CD14-positive monocyte (primary cell): ENCODE results near the gene SLC10A7. TPM values are rescaled to one million over a fixed set of nuclear protein-coding genes. Genes with fewer than 3 reads are reported as not detected.

Source experiments
- DNase-seq, 3 donors: peaks; one replicate each; pipeline ENCODE4 v3.0.0-alpha.2; 2011 to 2022
- H2AFZ ChIP-seq: 2 replicates; pipeline ENCODE4 v1.6.0; 2012; ENCODE audit warnings: mild to moderate bottlenecking, low read depth, low read length, inconsistent platforms; ENCODE audit not compliant: insufficient read depth, poor library complexity, severe bottlenecking
- H3K27ac ChIP-seq, 2 donors: 1 replicate in 1 of 2; 2 replicates in 1 of 2; pipeline ENCODE4 v1.5.1; 2012 to 2013; ENCODE audit warnings: low read length in 2 of 2, control low read depth in 1 of 2, inconsistent platforms in 1 of 2, low read depth in 1 of 2, mild to moderate bottlenecking in 1 of 2
- H3K27me3 ChIP-seq, 2 donors: one replicate each; pipeline versions ENCODE4 v1.6.0 to v1.6.1; 2011 to 2013; ENCODE audit warnings: low read length in 2 of 2; ENCODE audit not compliant: control insufficient read depth in 2 of 2, insufficient read depth in 2 of 2
- H3K36me3 ChIP-seq, 2 donors: replicated peaks in 1 of 2; 1 replicate in 1 of 2; 2 replicates in 1 of 2; pipeline versions ENCODE4 v1.5.1 to v1.6.1; 2012 to 2013; ENCODE audit warnings: low read length in 2 of 2, control low read depth in 1 of 2, inconsistent platforms in 1 of 2, mild to moderate bottlenecking in 1 of 2; ENCODE audit not compliant: insufficient read depth in 2 of 2, control insufficient read depth in 1 of 2
- H3K4me1 ChIP-seq, 2 donors: 1 replicate in 1 of 2; 2 replicates in 1 of 2; pipeline versions ENCODE4 v1.5.1 to v1.6.1; 2012 to 2013; ENCODE audit warnings: low read length in 2 of 2, control low read depth in 1 of 2, inconsistent platforms in 1 of 2, mild to moderate bottlenecking in 1 of 2, moderate library complexity in 1 of 2; ENCODE audit not compliant: insufficient read depth in 2 of 2, control insufficient read depth in 1 of 2
- H3K4me2 ChIP-seq: replicated peaks from 2 replicates; pipeline ENCODE3; 2012; ENCODE audit warnings: low read length, moderate library complexity, mild to moderate bottlenecking; ENCODE audit not compliant: poor library complexity, severe bottlenecking; ENCODE audit errors: extremely low read depth
- H3K4me3 ChIP-seq, 3 experiments: fragments of 200-600 bp in 1 of 3; sonication (generic) in 1 of 3; replicated peaks in 1 of 3; 1 replicate in 2 of 3; 2 replicates in 1 of 3; pipeline ENCODE4 v1.5.1; 2011 to 2013; ENCODE audit warnings: low read length in 3 of 3, mild to moderate bottlenecking in 3 of 3, control low read depth in 2 of 3, low read depth in 2 of 3, inconsistent platforms in 1 of 3, moderate library complexity in 1 of 3
- H3K79me2 ChIP-seq: 2 replicates; pipeline ENCODE4 v1.6.0; 2012; ENCODE audit warnings: mild to moderate bottlenecking, control low read depth, inconsistent platforms, low read length, moderate library complexity; ENCODE audit not compliant: insufficient read depth
- H3K9ac ChIP-seq: 2 replicates; pipeline ENCODE4 v1.6.0; 2017; ENCODE audit warnings: low read length, mild to moderate bottlenecking; ENCODE audit not compliant: insufficient read depth, poor library complexity, severe bottlenecking
- H3K9me3 ChIP-seq, 2 donors: replicated peaks in 1 of 2; 1 replicate in 1 of 2; 2 replicates in 1 of 2; pipeline versions ENCODE4 v1.5.1 to v1.6.1; 2012 to 2013; ENCODE audit warnings: low read length in 2 of 2, control low read depth in 1 of 2; ENCODE audit not compliant: control insufficient read depth in 1 of 2, insufficient read depth in 1 of 2
- H4K20me1 ChIP-seq: 2 replicates; pipeline ENCODE4 v1.6.0; 2012; ENCODE audit warnings: mild to moderate bottlenecking, low read length, control low read depth, moderate library complexity; ENCODE audit not compliant: insufficient read depth
- H3K27ac Mint-ChIP-seq, 7 donors: one replicate each; pipeline ENCODE4 v1.8.0; 2020; ENCODE audit warnings: mild to moderate bottlenecking in 7 of 7, mixed read lengths in 7 of 7, moderate library complexity in 6 of 7, inconsistent platforms in 2 of 7
- H3K27me3 Mint-ChIP-seq, 3 donors: one replicate each; pipeline ENCODE4 v1.8.0; 2021 to 2022; ENCODE audit warnings: low read depth in 3 of 3, mild to moderate bottlenecking in 3 of 3, mixed read lengths in 3 of 3, moderate library complexity in 3 of 3, inconsistent platforms in 1 of 3
- H3K36me3 Mint-ChIP-seq, 2 donors: one replicate each; pipeline ENCODE4 v1.8.0; 2020; ENCODE audit warnings: mixed read lengths in 2 of 2, inconsistent platforms in 1 of 2, mild to moderate bottlenecking in 1 of 2
- H3K4me1 Mint-ChIP-seq: one replicate; pipeline ENCODE4 v1.8.0; 2020; ENCODE audit warnings: mild to moderate bottlenecking, mixed read lengths
- H3K4me3 Mint-ChIP-seq, 2 donors: one replicate each; pipeline ENCODE4 v1.8.0; 2020; ENCODE audit warnings: mild to moderate bottlenecking in 2 of 2, mixed read lengths in 2 of 2, moderate library complexity in 1 of 2
- H3K9me3 Mint-ChIP-seq, 7 donors: one replicate each; pipeline ENCODE4 v1.8.0; 2020 to 2022; ENCODE audit warnings: mixed read lengths in 7 of 7, mild to moderate bottlenecking in 6 of 7, moderate library complexity in 6 of 7, inconsistent platforms in 2 of 7
- WGBS: methylation state at CpG from one replicate; pipeline ENCODE4 v1.1.5; 2013; ENCODE audit warnings: missing lambda C conversion rate; ENCODE audit not compliant: insufficient coverage; 5-methylcytosine and 5-hydroxymethylcytosine counted together
- intact Hi-C, 2 donors: fragments of 100-400 bp; cut with micrococcal nuclease; formaldehyde crosslinking; loops; one replicate each; pipeline versions ENCODE4 v1.15.0 to v1.15.1; 2023
- polyA plus RNA-seq, 3 donors: library from polyadenylated mRNA; depleted of rRNA in 1 of 3; unstranded in 2 of 3; stranded (reverse) in 1 of 3; fragments of 300-500 nt in 2 of 3; fragments of >200 nt in 1 of 3; fragmentation: Illumina TruSeq in 2 of 3; gene quantifications; 1 replicate in 2 of 3; 2 replicates in 1 of 3; pipeline ENCODE4 v1.2.3, GENCODE V29; 2012 to 2021
- TF ChIP-seq, protein P1 (sequence below): fragments of 200-600 bp; IDR thresholded peaks from one replicate; pipeline ENCODE4 v1.8.0; 2022; ENCODE audit warnings: antibody characterized with exemption, mild to moderate bottlenecking

Gene SLC10A7
- polyA plus RNA-seq, 3 donors, result 6.6 to 8.3 (median 6.8) TPM

GRCh38 chr4:146458594-146458993, 63.1 kb downstream of the SLC10A7 start:
- H3K27me3 ChIP-seq, result no peaks in the 10 kb centered on the region
- no peaks in the 10 kb centered on the region for H4K20me1 ChIP-seq
- no peaks in the 10 kb centered on the region for H3K4me1 ChIP-seq
- H3K9me3 ChIP-seq, result no peaks in the 10 kb centered on the region
- no peak overlapping the region for H3K4me3 ChIP-seq
- Mint-ChIP-seq H3K4me1 (peaks cover 5% of the 10 kb centered on the region), H3K4me3 (no peak overlapping the region), H3K36me3 (no peaks in the 10 kb centered on the region), H3K27me3 (peaks cover 0 to 1% (median 0%) of the 10 kb centered on the region in 3 donors), H3K9me3 (no peaks in the 10 kb centered on the region), H3K27ac (peak overlapping the region in 2 of 7 donors; percentile 8 to 38)
- no peak overlapping the region for H3K9ac ChIP-seq
- no peak overlapping the region for H3K27ac ChIP-seq
- H3K4me2 ChIP-seq, result no peak overlapping the region
- WGBS, result no CpG with 5 or more reads among the region's 1 CpG
- peak; percentile 1 to 37 (median 5) for DNase-seq
- H3K79me2 ChIP-seq, result no peaks in the 10 kb centered on the region
- no peak overlapping the region for H2AFZ ChIP-seq
- intact Hi-C loops, result no loop called here
- TF ChIP-seq, protein P1, sequence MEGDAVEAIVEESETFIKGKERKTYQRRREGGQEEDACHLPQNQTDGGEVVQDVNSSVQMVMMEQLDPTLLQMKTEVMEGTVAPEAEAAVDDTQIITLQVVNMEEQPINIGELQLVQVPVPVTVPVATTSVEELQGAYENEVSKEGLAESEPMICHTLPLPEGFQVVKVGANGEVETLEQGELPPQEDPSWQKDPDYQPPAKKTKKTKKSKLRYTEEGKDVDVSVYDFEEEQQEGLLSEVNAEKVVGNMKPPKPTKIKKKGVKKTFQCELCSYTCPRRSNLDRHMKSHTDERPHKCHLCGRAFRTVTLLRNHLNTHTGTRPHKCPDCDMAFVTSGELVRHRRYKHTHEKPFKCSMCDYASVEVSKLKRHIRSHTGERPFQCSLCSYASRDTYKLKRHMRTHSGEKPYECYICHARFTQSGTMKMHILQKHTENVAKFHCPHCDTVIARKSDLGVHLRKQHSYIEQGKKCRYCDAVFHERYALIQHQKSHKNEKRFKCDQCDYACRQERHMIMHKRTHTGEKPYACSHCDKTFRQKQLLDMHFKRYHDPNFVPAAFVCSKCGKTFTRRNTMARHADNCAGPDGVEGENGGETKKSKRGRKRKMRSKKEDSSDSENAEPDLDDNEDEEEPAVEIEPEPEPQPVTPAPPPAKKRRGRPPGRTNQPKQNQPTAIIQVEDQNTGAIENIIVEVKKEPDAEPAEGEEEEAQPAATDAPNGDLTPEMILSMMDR, result no peak
- H3K36me3 ChIP-seq, result no peaks in the 10 kb centered on the region

- Mint-ChIP-seq H3K4me3 (no peak overlapping the region), H3K36me3 (no peaks in the 10 kb centered on the region), H3K27ac (no peak overlapping the region), H3K4me1 (peaks cover 8% of the 10 kb centered on the region), H3K27me3 (peaks cover 0 to 1% (median 0%) of the 10 kb centered on the region in 3 donors), H3K9me3 (peaks cover 0 to 2% (median 0%) of the 10 kb centered on the region in 7 donors)
- intact Hi-C loops, result no loop called here
- Histone ChIP-seq H3K27ac (no peak overlapping the region), H3K4me3 (no peak overlapping the region), H3K36me3 (no peaks in the 10 kb centered on the region), H3K9me3 (no peaks in the 10 kb centered on the region), H3K4me1 (no peaks in the 10 kb centered on the region), H3K79me2 (no peaks in the 10 kb centered on the region), H2AFZ (no peak overlapping the region), H4K20me1 (no peaks in the 10 kb centered on the region), H3K27me3 (no peaks in the 10 kb centered on the region), H3K9ac (no peak overlapping the region), H3K4me2 (no peak overlapping the region)
- DNase-seq, result no peak
- no CpG with 5 or more reads among the region's 2 CpGs for WGBS
- TF ChIP-seq, protein P1, result no peak
Observed at GRCh38 chr4:146456681-146457080, 65.1 kb downstream of the SLC10A7 start.
